Activated CD4-positive, alpha-beta T cell treated with anti-CD3 and anti-CD28 coated beads, Interleukin-2, amount 10 ng/mL, durations not matched to agents 24 days and 14 days (primary cell): ENCODE results near the gene MUC20. TPM values are rescaled to one million over a fixed set of nuclear protein-coding genes. Genes with fewer than 3 reads are reported as not detected.
"Not testable (repeated sequence)": the region's sequence is repeated elsewhere in the genome, so short reads cannot be mapped to it uniquely, and the experiment has no call there.

Experiments used
- DNase-seq: peaks from one replicate; pipeline ENCODE4 v3.0.0; 2022
- H3K27ac Mint-ChIP-seq: one replicate; pipeline ENCODE4 v1.8.0; 2022; ENCODE audit warnings: mild to moderate bottlenecking, mixed read lengths
- H3K27me3 Mint-ChIP-seq: one replicate; pipeline ENCODE4 v1.8.0; 2022; ENCODE audit warnings: mixed read lengths
- H3K36me3 Mint-ChIP-seq: one replicate; pipeline ENCODE4 v1.8.0; 2022; ENCODE audit warnings: low read depth, mild to moderate bottlenecking, mixed read lengths
- H3K4me1 Mint-ChIP-seq: one replicate; pipeline ENCODE4 v1.8.0; 2021; ENCODE audit warnings: mixed read lengths
- H3K4me3 Mint-ChIP-seq: one replicate; pipeline ENCODE4 v1.8.0; 2022; ENCODE audit warnings: mild to moderate bottlenecking, moderate library complexity, mixed read lengths
- H3K9me3 Mint-ChIP-seq: one replicate; pipeline ENCODE4 v1.8.0; 2021; ENCODE audit warnings: mixed read lengths
- intact Hi-C: fragments of 100-400 bp; cut with micrococcal nuclease; formaldehyde crosslinking; loops from one replicate; pipeline ENCODE4 v1.15.1; 2023
- total RNA-seq: library from RNA; stranded (reverse); gene quantifications from 2 replicates; pipeline ENCODE4 v1.2.3, GENCODE V29; 2022

The MUC20 gene
- total RNA-seq, 1 donor from 2014 or later, result 2.9 TPM

DNA sequence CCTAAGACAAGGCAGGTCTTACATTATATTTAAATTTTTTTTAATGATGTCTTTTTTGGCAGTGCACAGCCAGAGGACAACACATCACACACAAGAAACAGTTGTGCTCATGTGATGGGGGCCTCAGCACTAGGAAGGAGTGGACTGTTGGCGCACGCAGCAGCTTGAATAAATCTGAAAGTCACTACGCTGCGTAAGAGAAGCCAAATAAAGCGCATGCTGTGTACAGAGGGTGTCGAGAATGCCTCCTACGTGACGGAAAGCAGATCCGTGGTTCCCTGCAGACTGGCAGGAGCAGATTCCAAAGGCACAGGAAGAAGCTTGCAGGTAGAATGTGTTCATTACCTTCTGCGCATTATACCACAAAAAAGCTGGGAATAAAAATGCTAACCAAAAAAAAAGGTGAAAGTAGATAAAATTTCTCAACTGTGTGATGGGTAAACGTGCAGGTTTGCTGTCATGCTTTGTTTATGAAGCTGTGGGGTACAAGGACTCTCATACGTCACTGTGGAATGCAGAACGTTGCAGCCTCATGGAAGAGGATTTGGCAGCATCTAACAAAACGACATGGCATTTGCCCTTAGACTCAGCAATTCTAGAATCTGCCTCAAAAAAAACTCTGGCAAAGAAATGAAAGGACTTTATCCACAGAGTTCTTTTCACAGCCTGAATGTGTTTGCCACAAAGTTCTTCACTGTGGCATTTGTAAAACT, 32.2 kb upstream of the MUC20 start:
- not testable (repeated sequence) for DNase-seq, H3K9me3 Mint-ChIP-seq, H3K4me3 Mint-ChIP-seq, H3K27me3 Mint-ChIP-seq
- Mint-ChIP-seq H3K4me1 (peaks cover 34% of the 10 kb centered on the region), H3K36me3 (peaks cover 66% of the 10 kb centered on the region), H3K27ac (peak overlapping the region; percentile 52)
- intact Hi-C loops, result loop anchor here (5.0 kb wide), 1 partner anchor 274 kb away; no protein-coding TSS in a partner anchor

DNA sequence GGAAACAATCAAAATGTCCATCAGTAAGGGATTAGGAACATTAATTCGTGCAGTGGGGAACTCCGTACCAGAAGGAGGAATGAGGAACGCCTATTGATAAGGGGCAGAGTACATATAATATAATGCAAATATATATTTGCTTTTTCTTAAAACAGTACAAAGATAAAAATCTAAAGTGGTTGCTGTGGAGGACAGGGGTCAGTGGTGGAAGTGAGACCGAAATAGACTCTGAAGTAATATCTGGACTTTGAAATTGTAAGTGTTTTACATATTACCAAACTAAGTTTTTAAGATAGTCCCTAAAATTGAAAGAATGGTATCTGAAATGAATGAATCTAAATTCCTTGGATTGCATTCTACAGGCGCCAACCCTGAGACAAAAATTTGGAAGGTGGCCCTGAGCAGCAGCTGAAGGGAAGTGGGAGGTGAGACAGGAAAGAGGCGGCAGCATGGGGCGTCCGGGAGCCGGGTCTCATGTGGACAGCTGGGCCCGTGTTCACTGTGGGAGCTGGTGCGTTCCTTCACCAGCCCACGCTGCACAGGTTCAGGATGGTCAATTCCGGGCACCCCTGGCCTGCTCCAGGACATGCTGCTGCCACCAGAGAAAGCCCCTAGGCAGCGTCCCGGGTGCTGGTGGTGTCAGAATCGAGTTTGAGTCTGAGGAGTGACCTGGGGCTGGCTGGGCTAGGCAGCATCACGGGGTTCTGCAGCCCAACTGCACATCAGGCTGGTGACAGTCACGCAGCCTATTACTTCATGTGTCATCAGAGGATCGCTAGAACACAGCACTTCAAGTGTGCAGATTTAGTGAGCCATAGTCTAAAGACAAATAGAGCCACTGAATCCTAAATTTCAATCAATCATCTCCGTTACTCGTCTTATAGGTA, 31.4 kb upstream of the MUC20 start:
- not testable (repeated sequence) for H3K4me3 Mint-ChIP-seq, DNase-seq, H3K9me3 Mint-ChIP-seq, H3K27me3 Mint-ChIP-seq
- intact Hi-C loops, result loop anchor here (5.0 kb wide), 1 partner anchor 273 kb away; no protein-coding TSS in a partner anchor
- peak overlapping the region; percentile 70 for H3K27ac Mint-ChIP-seq
- H3K4me1 Mint-ChIP-seq, result peaks cover 36% of the 10 kb centered on the region
- peaks cover 66% of the 10 kb centered on the region for H3K36me3 Mint-ChIP-seq

DNA sequence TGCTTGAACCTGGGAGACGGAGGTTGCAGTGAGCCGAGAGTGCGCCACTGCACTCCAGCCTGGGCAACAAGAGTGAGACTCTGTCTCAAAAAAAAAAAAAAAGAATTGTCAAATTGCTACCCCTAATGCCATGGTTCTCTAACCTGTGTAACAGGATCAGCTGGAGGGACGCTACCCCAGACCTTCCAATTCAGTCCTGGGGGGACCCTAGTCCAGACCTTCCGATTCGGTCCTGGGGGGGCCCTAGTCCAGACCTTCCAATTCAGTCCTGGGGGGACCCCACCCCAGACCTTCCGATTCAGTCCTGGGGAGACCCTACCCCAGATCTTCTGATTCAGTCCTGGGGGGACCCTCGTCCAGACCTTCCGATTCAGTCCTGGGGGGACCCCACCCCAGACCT, 29.8 kb upstream of the MUC20 start:
- Mint-ChIP-seq H3K9me3 (no peaks in the 10 kb centered on the region), H3K4me1 (peaks cover 36% of the 10 kb centered on the region), H3K4me3 (peak overlapping the region; percentile 30), H3K27ac (peak overlapping the region; percentile 92), H3K27me3 (no peaks in the 10 kb centered on the region), H3K36me3 (peaks cover 64% of the 10 kb centered on the region)
- intact Hi-C loops, result no loop called here
- no peak for DNase-seq

- intact Hi-C loops, DNase-seq, H3K9me3 Mint-ChIP-seq, H3K27me3 Mint-ChIP-seq: not testable (repeated sequence)
- H3K4me1 Mint-ChIP-seq, result peaks cover 32% of the 10 kb centered on the region
- H3K4me3 Mint-ChIP-seq, result peak overlapping the region; percentile 41
- peak overlapping the region; percentile 92 for H3K27ac Mint-ChIP-seq
- H3K36me3 Mint-ChIP-seq, result peaks cover 63% of the 10 kb centered on the region
These were observed 29.0 kb upstream of the MUC20 start for GRCh38 chr3:195691596-195692353.

DNA sequence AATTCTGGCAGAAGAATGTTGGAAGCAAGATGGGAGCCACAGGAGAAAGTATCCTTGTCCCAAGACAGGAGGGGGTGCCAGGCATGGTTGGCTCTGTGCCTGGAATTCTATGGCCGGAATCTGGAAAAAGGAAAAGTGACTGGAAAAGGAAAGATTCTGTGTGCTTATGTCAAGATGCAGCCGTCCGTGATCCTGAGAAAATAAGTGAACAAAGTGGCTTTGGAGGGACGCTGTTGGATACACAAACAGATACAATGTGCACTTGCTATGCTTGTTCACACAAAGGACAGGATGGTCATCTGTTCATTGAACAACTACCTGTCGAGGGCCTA, 28.5 kb upstream of the MUC20 start:
- Mint-ChIP-seq H3K36me3 (peaks cover 61% of the 10 kb centered on the region), H3K27ac (peak overlapping the region; percentile 92), H3K9me3 (no peaks in the 10 kb centered on the region), H3K27me3 (no peaks in the 10 kb centered on the region), H3K4me3 (peak overlapping the region; percentile 41), H3K4me1 (peaks cover 32% of the 10 kb centered on the region)
- intact Hi-C loops, result no loop called here
- DNase-seq, result no peak

GRCh38 chr3:195692781-195693427, 27.9 kb upstream of the MUC20 start:
- Mint-ChIP-seq H3K27me3 (no peaks in the 10 kb centered on the region), H3K27ac (peak overlapping the region; percentile 92), H3K4me1 (peaks cover 34% of the 10 kb centered on the region), H3K9me3 (no peaks in the 10 kb centered on the region), H3K36me3 (peaks cover 63% of the 10 kb centered on the region), H3K4me3 (no peak overlapping the region)
- DNase-seq, result no peak
- intact Hi-C loops, result no loop called here

GRCh38 chr3:195693428-195694216, 27.2 kb upstream of the MUC20 start:
- H3K4me1 Mint-ChIP-seq, result peaks cover 37% of the 10 kb centered on the region
- peaks cover 69% of the 10 kb centered on the region for H3K36me3 Mint-ChIP-seq
- intact Hi-C loops, result no loop called here
- H3K27ac Mint-ChIP-seq, result peak overlapping the region; percentile 92
- no peak overlapping the region for H3K4me3 Mint-ChIP-seq
- H3K9me3 Mint-ChIP-seq, result no peaks in the 10 kb centered on the region
- no peak for DNase-seq
- H3K27me3 Mint-ChIP-seq, result no peaks in the 10 kb centered on the region

- intact Hi-C loops, H3K4me3 Mint-ChIP-seq, DNase-seq, H3K27me3 Mint-ChIP-seq, H3K9me3 Mint-ChIP-seq: not testable (repeated sequence)
- Mint-ChIP-seq H3K27ac (peak overlapping the region; percentile 92), H3K4me1 (peaks cover 36% of the 10 kb centered on the region), H3K36me3 (peaks cover 67% of the 10 kb centered on the region)
These were observed 26.3 kb upstream of the MUC20 start for GRCh38 chr3:195694217-195695076.

DNA sequence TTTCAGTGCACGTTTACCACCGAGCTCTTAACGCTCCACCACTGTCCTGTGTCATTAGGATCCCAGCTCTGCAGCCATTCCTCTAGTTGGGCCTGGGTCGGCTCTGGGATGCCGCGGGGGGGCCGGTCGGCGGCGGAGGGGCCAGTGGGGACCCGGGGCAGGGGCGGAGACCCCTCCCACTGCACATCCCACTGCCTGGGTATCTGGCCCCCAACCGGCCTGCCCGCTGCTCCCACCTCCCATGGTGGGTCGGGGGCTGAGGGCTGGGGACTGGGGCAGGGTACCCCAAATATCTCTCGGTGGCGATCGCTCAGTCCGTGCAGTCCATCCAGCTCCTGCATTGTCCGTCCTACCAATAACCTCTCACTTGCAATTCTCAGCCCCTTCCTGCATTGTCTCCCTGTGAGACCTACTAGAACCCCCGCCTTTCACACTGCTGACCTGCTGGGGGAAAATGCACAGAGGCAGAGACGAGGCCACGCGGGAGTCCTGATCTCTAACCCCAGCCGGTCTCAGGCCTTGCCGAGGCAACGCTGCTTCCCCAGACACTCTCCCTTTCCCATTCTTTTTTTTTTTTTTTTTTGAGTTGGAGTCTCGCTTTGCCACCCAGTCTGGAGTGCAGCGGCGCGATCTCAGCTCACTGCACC, 24.0 kb upstream of the MUC20 start:
- H3K27ac Mint-ChIP-seq, result no peak overlapping the region
- no peak for DNase-seq
- H3K9me3 Mint-ChIP-seq, result no peaks in the 10 kb centered on the region
- intact Hi-C loops, result no loop called here
- no peak overlapping the region for H3K4me3 Mint-ChIP-seq
- peaks cover 27% of the 10 kb centered on the region for H3K4me1 Mint-ChIP-seq
- peaks cover 63% of the 10 kb centered on the region for H3K36me3 Mint-ChIP-seq
- H3K27me3 Mint-ChIP-seq, result no peaks in the 10 kb centered on the region

GRCh38 chr3:195697582-195698324, 23.0 kb upstream of the MUC20 start:
- peaks cover 54% of the 10 kb centered on the region for H3K36me3 Mint-ChIP-seq
- H3K4me3 Mint-ChIP-seq, result no peak overlapping the region
- no peak for DNase-seq
- no peaks in the 10 kb centered on the region for H3K9me3 Mint-ChIP-seq
- intact Hi-C loops, result no loop called here
- peaks cover 17% of the 10 kb centered on the region for H3K4me1 Mint-ChIP-seq
- peak overlapping the region; percentile 52 for H3K27ac Mint-ChIP-seq
- H3K27me3 Mint-ChIP-seq, result no peaks in the 10 kb centered on the region

GRCh38 chr3:195698325-195698646, 22.5 kb upstream of the MUC20 start:
- H3K27ac Mint-ChIP-seq, result no peak overlapping the region
- no peak overlapping the region for H3K4me3 Mint-ChIP-seq
- intact Hi-C loops, result no loop called here
- no peaks in the 10 kb centered on the region for H3K27me3 Mint-ChIP-seq
- no peak for DNase-seq
- peaks cover 14% of the 10 kb centered on the region for H3K4me1 Mint-ChIP-seq
- peaks cover 48% of the 10 kb centered on the region for H3K36me3 Mint-ChIP-seq
- H3K9me3 Mint-ChIP-seq, result no peaks in the 10 kb centered on the region
